H9 (cell line): Measurements from ENCODE around the gene APOH. TPM values are rescaled to one million over a fixed set of nuclear protein-coding genes. Genes with fewer than 3 reads are reported as not detected.
"Not testable (repeated sequence)": the region's sequence is repeated elsewhere in the genome, so short reads cannot be mapped to it uniquely, and the experiment has no call there.

ENCODE experiments used
- DNase-seq: peaks from one replicate; pipeline ENCODE4 v3.0.0-alpha.2; 2017
- H2AFZ ChIP-seq: one replicate; pipeline ENCODE4 v1.6.1; 2013; ENCODE audit warnings: mild to moderate bottlenecking, low read length, control low read depth, moderate library complexity
- H2AK5ac ChIP-seq: 2 replicates; pipeline ENCODE4 v1.6.1; 2013; ENCODE audit warnings: low read length, control low read depth, mixed read lengths; ENCODE audit not compliant: insufficient read length
- H2BK120ac ChIP-seq: one replicate; pipeline ENCODE4 v1.6.1; 2013; ENCODE audit warnings: low read depth, mild to moderate bottlenecking, low read length, control low read depth, inconsistent platforms; ENCODE audit not compliant: poor library complexity, severe bottlenecking
- H2BK12ac ChIP-seq: 2 replicates; pipeline ENCODE4 v1.6.1; 2013; ENCODE audit warnings: low read length, control low read depth, mixed read lengths, low read depth; ENCODE audit not compliant: insufficient read length
- H2BK15ac ChIP-seq: 2 replicates; pipeline ENCODE4 v1.6.1; 2013; ENCODE audit warnings: low read depth, low read length, control low read depth
- H2BK20ac ChIP-seq: one replicate; pipeline ENCODE4 v1.6.1; 2013; ENCODE audit warnings: low read depth, mild to moderate bottlenecking, low read length, control low read depth, inconsistent platforms; ENCODE audit not compliant: poor library complexity, severe bottlenecking
- H2BK5ac ChIP-seq: 2 replicates; pipeline ENCODE4 v1.6.1; 2013; ENCODE audit warnings: low read length, control low read depth, mixed read lengths; ENCODE audit not compliant: insufficient read length
- H3K14ac ChIP-seq: 2 replicates; pipeline ENCODE4 v1.6.1; 2013; ENCODE audit warnings: low read length, control low read depth; ENCODE audit not compliant: insufficient read depth
- H3K18ac ChIP-seq: 2 replicates; pipeline ENCODE4 v1.6.1; 2013; ENCODE audit warnings: low read depth, mild to moderate bottlenecking, mixed read lengths, low read length, control low read depth; ENCODE audit not compliant: insufficient read length
- H3K23ac ChIP-seq: 2 replicates; pipeline ENCODE4 v1.6.1; 2013; ENCODE audit warnings: low read length, control low read depth, mixed read lengths, low read depth; ENCODE audit not compliant: insufficient read length
- H3K23me2 ChIP-seq: 2 replicates; pipeline ENCODE4 v1.6.1; 2013; ENCODE audit warnings: low read depth, mild to moderate bottlenecking, mixed read lengths, low read length, control low read depth; ENCODE audit not compliant: insufficient read length, poor library complexity, severe bottlenecking
- H3K27ac ChIP-seq: 2 replicates; pipeline ENCODE4 v1.5.1; 2013; ENCODE audit warnings: low read length, control low read depth, mixed read lengths, low read depth; ENCODE audit not compliant: insufficient read length
- H3K27me3 ChIP-seq: 2 replicates; pipeline ENCODE4 v1.6.1; 2013; ENCODE audit warnings: low read length, control low read depth, inconsistent platforms; ENCODE audit not compliant: insufficient read depth
- H3K4ac ChIP-seq: 2 replicates; pipeline ENCODE4 v1.6.1; 2013; ENCODE audit warnings: low read depth, mild to moderate bottlenecking, control low read depth, inconsistent platforms, low read length, moderate library complexity
- H3K4me1 ChIP-seq: 2 replicates; pipeline ENCODE4 v1.6.1; 2013; ENCODE audit warnings: low read length, control low read depth, inconsistent platforms; ENCODE audit not compliant: insufficient read depth
- H3K4me2 ChIP-seq: 2 replicates; pipeline ENCODE4 v1.6.1; 2013; ENCODE audit warnings: low read length, control low read depth, mixed read lengths; ENCODE audit not compliant: insufficient read length, insufficient read depth
- H3K56ac ChIP-seq: 2 replicates; pipeline ENCODE4 v1.6.1; 2013; ENCODE audit warnings: low read depth, mild to moderate bottlenecking, mixed read lengths, low read length, control low read depth; ENCODE audit not compliant: insufficient read length
- H3K79me1 ChIP-seq: 2 replicates; pipeline ENCODE4 v1.6.1; 2013; ENCODE audit warnings: low read depth, mild to moderate bottlenecking, moderate library complexity, low read length, control low read depth, inconsistent platforms; ENCODE audit not compliant: insufficient read depth, poor library complexity, severe bottlenecking
- H3K79me2 ChIP-seq: 2 replicates; pipeline ENCODE4 v1.6.1; 2013; ENCODE audit warnings: low read length, control low read depth, inconsistent platforms; ENCODE audit not compliant: insufficient read depth
- H3K9ac ChIP-seq: 2 replicates; pipeline ENCODE4 v1.6.1; 2013; ENCODE audit warnings: low read length, control low read depth, mixed read lengths; ENCODE audit not compliant: insufficient read length; ENCODE audit errors: extremely low read depth
- H3K9me3 ChIP-seq: one replicate; pipeline ENCODE4 v1.6.1; 2013; ENCODE audit warnings: low read depth, low read length, inconsistent platforms; ENCODE audit not compliant: control insufficient read depth
- H3T11ph ChIP-seq: one replicate; pipeline ENCODE4 v1.6.1; 2013; ENCODE audit warnings: mild to moderate bottlenecking, low read length, control low read depth, inconsistent platforms
- H4K20me1 ChIP-seq: one replicate; pipeline ENCODE4 v1.6.1; 2013; ENCODE audit not compliant: control insufficient read depth, insufficient read length, insufficient read depth
- H4K5ac ChIP-seq: 2 replicates; pipeline ENCODE4 v1.6.1; 2013; ENCODE audit warnings: low read depth, mild to moderate bottlenecking, mixed read lengths, low read length, control low read depth; ENCODE audit not compliant: insufficient read length
- H4K8ac ChIP-seq: replicated peaks from 2 replicates; pipeline ENCODE4 v1.6.1; 2013; ENCODE audit warnings: low read length, control low read depth, mixed read lengths, low read depth; ENCODE audit not compliant: insufficient read length
- H4K91ac ChIP-seq: 2 replicates; pipeline ENCODE4 v1.6.1; 2013; ENCODE audit warnings: low read depth, mild to moderate bottlenecking, moderate library complexity, mixed read lengths, low read length, control low read depth; ENCODE audit not compliant: insufficient read length
- H3K27ac Mint-ChIP-seq, 3 experiments: 2 replicates in 2 of 3; 3 replicates in 1 of 3; pipeline ENCODE4 v1.8.0; 2020 to 2021; ENCODE audit warnings: mixed read lengths in 3 of 3, mild to moderate bottlenecking in 1 of 3, moderate library complexity in 1 of 3
- H3K27me3 Mint-ChIP-seq: 2 replicates; pipeline ENCODE4 v1.8.0; 2021; ENCODE audit warnings: low read depth, mild to moderate bottlenecking, moderate library complexity, mixed read lengths
- H3K36me3 Mint-ChIP-seq, 3 experiments: 2 replicates in 2 of 3; 3 replicates in 1 of 3; pipeline ENCODE4 v1.8.0; 2020 to 2021; ENCODE audit warnings: low read depth in 3 of 3, mixed read lengths in 3 of 3; ENCODE audit not compliant: insufficient read depth in 1 of 3
- H3K4me1 Mint-ChIP-seq, 2 experiments: 2 replicates each; pipeline ENCODE4 v1.8.0; 2020; ENCODE audit warnings: mixed read lengths in 2 of 2
- H3K4me3 Mint-ChIP-seq, 2 experiments: 2 replicates in 1 of 2; 3 replicates in 1 of 2; pipeline ENCODE4 v1.8.0; 2020 to 2021; ENCODE audit warnings: mild to moderate bottlenecking in 2 of 2, mixed read lengths in 2 of 2, moderate library complexity in 1 of 2
- H3K9me3 Mint-ChIP-seq, 2 experiments: 2 replicates in 1 of 2; 3 replicates in 1 of 2; pipeline ENCODE4 v1.8.0; 2020; ENCODE audit warnings: mild to moderate bottlenecking in 2 of 2, mixed read lengths in 2 of 2, moderate library complexity in 1 of 2
- WGBS: extraction: QIAGEN DNeasy Blood & Tissue Kit; methylation state at CpG from one replicate; pipeline ENCODE4 v1.1.7; 2013; ENCODE audit warnings: missing lambda C conversion rate, low lambda C conversion rate, mixed read lengths; ENCODE audit not compliant: insufficient read length; ENCODE audit errors: extremely low coverage; 5-methylcytosine and 5-hydroxymethylcytosine counted together
- total RNA-seq: library from RNA; stranded (reverse); gene quantifications from 2 replicates; pipeline ENCODE4 v1.2.1, GENCODE V29; 2021
- TF ChIP-seq, protein P1 (sequence below): fragments of 200-600 bp; sonication (generic); conservative IDR thresholded peaks from 3 replicates; pipeline ENCODE4 v1.8.0; 2021; ENCODE audit warnings: antibody characterized with exemption, mild to moderate bottlenecking

The APOH gene
- total RNA-seq, 1 experiment from 2014 or later: not detected

DNA sequence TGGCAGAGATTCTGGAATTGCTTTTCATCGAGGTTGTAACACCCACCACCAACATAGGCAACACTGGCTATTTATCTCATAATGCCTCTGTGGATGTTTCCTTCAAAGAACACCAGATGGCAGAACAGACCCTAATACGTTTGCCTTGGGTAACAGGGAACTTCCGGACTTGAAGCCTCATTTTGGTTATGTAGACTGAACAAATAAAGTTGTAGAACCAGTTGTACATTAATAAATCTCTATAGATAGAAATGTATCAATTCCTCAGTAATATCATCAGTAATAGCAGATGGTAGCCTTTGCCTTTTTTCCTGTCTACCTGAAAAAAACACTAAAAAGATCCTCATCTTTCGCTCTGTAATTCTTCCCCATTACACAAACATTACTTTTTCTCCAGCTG is 25.9 kb upstream of the APOH start:
- Mint-ChIP-seq H3K9me3 (no peaks in the 10 kb centered on the region), H3K36me3 (no peaks in the 10 kb centered on the region), H3K27ac (no peak overlapping the region), H3K4me1 (no peaks in the 10 kb centered on the region), H3K27me3 (no peaks in the 10 kb centered on the region), H3K4me3 (no peak overlapping the region)
- H3K4me1 ChIP-seq: no peaks in the 10 kb centered on the region
- no peak overlapping the region for H2BK20ac ChIP-seq
- TF ChIP-seq, protein P1, sequence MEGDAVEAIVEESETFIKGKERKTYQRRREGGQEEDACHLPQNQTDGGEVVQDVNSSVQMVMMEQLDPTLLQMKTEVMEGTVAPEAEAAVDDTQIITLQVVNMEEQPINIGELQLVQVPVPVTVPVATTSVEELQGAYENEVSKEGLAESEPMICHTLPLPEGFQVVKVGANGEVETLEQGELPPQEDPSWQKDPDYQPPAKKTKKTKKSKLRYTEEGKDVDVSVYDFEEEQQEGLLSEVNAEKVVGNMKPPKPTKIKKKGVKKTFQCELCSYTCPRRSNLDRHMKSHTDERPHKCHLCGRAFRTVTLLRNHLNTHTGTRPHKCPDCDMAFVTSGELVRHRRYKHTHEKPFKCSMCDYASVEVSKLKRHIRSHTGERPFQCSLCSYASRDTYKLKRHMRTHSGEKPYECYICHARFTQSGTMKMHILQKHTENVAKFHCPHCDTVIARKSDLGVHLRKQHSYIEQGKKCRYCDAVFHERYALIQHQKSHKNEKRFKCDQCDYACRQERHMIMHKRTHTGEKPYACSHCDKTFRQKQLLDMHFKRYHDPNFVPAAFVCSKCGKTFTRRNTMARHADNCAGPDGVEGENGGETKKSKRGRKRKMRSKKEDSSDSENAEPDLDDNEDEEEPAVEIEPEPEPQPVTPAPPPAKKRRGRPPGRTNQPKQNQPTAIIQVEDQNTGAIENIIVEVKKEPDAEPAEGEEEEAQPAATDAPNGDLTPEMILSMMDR: peak; percentile 82
- H2BK5ac ChIP-seq: no peak overlapping the region
- no peak overlapping the region for H3K4me2 ChIP-seq
- no peak overlapping the region for H3K9ac ChIP-seq
- H3K27ac ChIP-seq: no peak overlapping the region
- H3K27me3 ChIP-seq: no peaks in the 10 kb centered on the region
- no peak for DNase-seq
- H2BK12ac ChIP-seq: no peak overlapping the region
- H3K79me1 ChIP-seq: no peaks in the 10 kb centered on the region
- no peak overlapping the region for H3K14ac ChIP-seq
- no peak overlapping the region for H2AK5ac ChIP-seq
- no peak overlapping the region for H2AFZ ChIP-seq
- no peaks in the 10 kb centered on the region for H3K9me3 ChIP-seq
- H3T11ph ChIP-seq: no peak overlapping the region
- WGBS: 100% methylated on average over 1 of the region's 4 CpGs
- no peak overlapping the region for H2BK15ac ChIP-seq
- no peak overlapping the region for H4K8ac ChIP-seq
- no peak overlapping the region for H3K18ac ChIP-seq
- no peak overlapping the region for H3K23ac ChIP-seq
- no peak overlapping the region for H4K91ac ChIP-seq
- H2BK120ac ChIP-seq: no peak overlapping the region
- no peak overlapping the region for H3K4ac ChIP-seq
- H3K79me2 ChIP-seq: no peaks in the 10 kb centered on the region
- no peaks in the 10 kb centered on the region for H4K20me1 ChIP-seq
- no peak overlapping the region for H4K5ac ChIP-seq
- H3K23me2 ChIP-seq: no peaks in the 10 kb centered on the region
- H3K56ac ChIP-seq: no peak overlapping the region

DNA sequence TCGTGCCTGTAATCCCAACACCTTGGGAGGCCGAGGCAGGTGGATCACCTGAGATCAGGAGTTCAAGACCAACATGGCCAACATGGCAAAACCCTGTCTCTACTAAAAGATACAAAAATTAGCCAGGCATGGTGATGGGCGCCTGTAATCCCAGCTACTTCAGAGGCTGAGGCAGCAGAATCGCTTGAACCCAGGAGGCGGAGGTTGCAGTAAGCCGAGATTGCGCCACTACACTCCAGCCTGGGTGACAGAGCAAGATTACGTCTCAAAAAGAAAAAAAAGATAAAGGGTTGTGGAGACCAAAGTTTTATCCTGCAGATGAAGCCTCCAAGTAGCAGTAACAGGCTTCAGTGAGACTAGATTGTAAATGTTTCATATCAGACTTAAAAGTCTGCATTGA is 24.2 kb upstream of the APOH start:
- not testable (repeated sequence) for H3K9me3 ChIP-seq, H3K27me3 Mint-ChIP-seq, H3K27ac Mint-ChIP-seq, H3K14ac ChIP-seq, H3K79me2 ChIP-seq, H3K9ac ChIP-seq, H3K23ac ChIP-seq, H4K8ac ChIP-seq, H3K36me3 Mint-ChIP-seq, H2AK5ac ChIP-seq, H3K27me3 ChIP-seq, H2BK12ac ChIP-seq, H3K23me2 ChIP-seq, H4K20me1 ChIP-seq, H3K18ac ChIP-seq, H3K4me2 ChIP-seq, H2BK120ac ChIP-seq, H3K79me1 ChIP-seq, H4K5ac ChIP-seq, H3K4me1 ChIP-seq, H3K27ac ChIP-seq, H2BK20ac ChIP-seq, H3K9me3 Mint-ChIP-seq, H3K4me1 Mint-ChIP-seq, H3T11ph ChIP-seq, H3K56ac ChIP-seq, DNase-seq, H2BK5ac ChIP-seq, H2AFZ ChIP-seq, H2BK15ac ChIP-seq, H3K4ac ChIP-seq, H3K4me3 Mint-ChIP-seq, H4K91ac ChIP-seq
- WGBS: no CpG with 5 or more reads among the region's 8 CpGs
